CD4-positive, alpha-beta memory T cell (primary cell): ENCODE results near the gene GNLY. TPM values are rescaled to one million over a fixed set of nuclear protein-coding genes. Genes with fewer than 3 reads are reported as not detected.
A peak's percentile ranks its signal among the peaks of the same experiment; 100 is the strongest.

Source experiments
- CTCF ChIA-PET: fragments of 350-600 bp; sonication (Branson Sonifier 250); formaldehyde crosslinking; loops from one replicate; lab custom pipeline; 2021; ENCODE audit warnings: inconsistent platforms; ENCODE audit not compliant: partially characterized antibody; lab: Charles Lee
- POLR2A ChIA-PET: fragments of 350-600 bp; sonication (Branson Sonifier 250); formaldehyde crosslinking; loops from one replicate; lab custom pipeline; 2021; ENCODE audit not compliant: partially characterized antibody; lab: Charles Lee
- DNase-seq, 5 donors: peaks; one replicate each; pipeline versions ENCODE4 v3.0.0 to v3.0.0-alpha.2; 2020 to 2022; ENCODE audit warnings: mixed read lengths in 1 of 5
- H3K27ac ChIP-seq: one replicate; pipeline ENCODE4 v1.7.0; 2013; ENCODE audit warnings: low read depth, low read length
- H3K27me3 ChIP-seq: 2 replicates; pipeline ENCODE4 v1.7.0; 2013; ENCODE audit warnings: mild to moderate bottlenecking, low read length, moderate library complexity; ENCODE audit not compliant: insufficient read depth
- H3K36me3 ChIP-seq: 2 replicates; pipeline ENCODE4 v1.7.0; 2013; ENCODE audit warnings: mild to moderate bottlenecking, low read length, moderate library complexity; ENCODE audit not compliant: insufficient read depth
- H3K4me1 ChIP-seq: 2 replicates; pipeline ENCODE4 v1.7.0; 2013; ENCODE audit warnings: mild to moderate bottlenecking, low read length, moderate library complexity; ENCODE audit not compliant: insufficient read depth
- H3K4me3 ChIP-seq, 2 donors: one replicate each; pipeline ENCODE4 v1.7.0; 2013; ENCODE audit warnings: low read length in 2 of 2, mild to moderate bottlenecking in 1 of 2
- H3K9me3 ChIP-seq, 2 donors: one replicate each; pipeline ENCODE4 v1.7.0; 2013; ENCODE audit warnings: low read length in 2 of 2, control low read depth in 1 of 2; ENCODE audit not compliant: control insufficient read depth in 1 of 2
- H3K27ac Mint-ChIP-seq, 7 donors: one replicate each; pipeline ENCODE4 v1.8.0; 2020 to 2021; ENCODE audit warnings: mixed read lengths in 7 of 7, mild to moderate bottlenecking in 6 of 7, inconsistent platforms in 3 of 7, moderate library complexity in 3 of 7
- H3K27me3 Mint-ChIP-seq, 2 donors: one replicate each; pipeline ENCODE4 v1.8.0; 2020 to 2021; ENCODE audit warnings: mixed read lengths in 2 of 2
- H3K36me3 Mint-ChIP-seq, 2 donors: one replicate each; pipeline ENCODE4 v1.8.0; 2020 to 2021; ENCODE audit warnings: mixed read lengths in 2 of 2, inconsistent platforms in 1 of 2, mild to moderate bottlenecking in 1 of 2
- H3K4me1 Mint-ChIP-seq, 4 donors: one replicate each; pipeline ENCODE4 v1.8.0; 2020 to 2021; ENCODE audit warnings: mixed read lengths in 4 of 4, mild to moderate bottlenecking in 1 of 4
- H3K4me3 Mint-ChIP-seq, 8 donors: one replicate each; pipeline ENCODE4 v1.8.0; 2020 to 2021; ENCODE audit warnings: mixed read lengths in 8 of 8, mild to moderate bottlenecking in 7 of 8, moderate library complexity in 6 of 8, inconsistent platforms in 3 of 8
- H3K9me3 Mint-ChIP-seq, 8 donors: one replicate each; pipeline ENCODE4 v1.8.0; 2020 to 2021; ENCODE audit warnings: mixed read lengths in 8 of 8, mild to moderate bottlenecking in 5 of 8, inconsistent platforms in 3 of 8, moderate library complexity in 1 of 8
- intact Hi-C: fragments of 100-400 bp; cut with micrococcal nuclease; formaldehyde crosslinking; loops from one replicate; pipeline ENCODE4 v1.15.1; 2023
- polyA plus RNA-seq, 2 donors: library from polyadenylated mRNA; unstranded; fragments of 300-500 nt; fragmentation: Illumina TruSeq; gene quantifications; one replicate each; pipeline ENCODE4 v1.2.3, GENCODE V29; 2021
- total RNA-seq, 2 experiments: library from RNA; stranded (reverse); gene quantifications; one replicate each; pipeline ENCODE4 v1.2.3, GENCODE V29; 2021

Gene GNLY
- total RNA-seq (10 to 100 TPM; 17.2 to 20.0 TPM), polyA plus RNA-seq (10 to 100 TPM; 22.3 to 32.2 TPM)

- no peaks in the 10 kb centered on the region for H3K4me1 Mint-ChIP-seq
These were observed at the start of gene GNLY for GRCh38 chr2:85694052-85695025. GNLY (plus strand) TSS chr2:85694358; CDS start chr2:85694419, 61 bp downstream.

GRCh38 chr2:85644909-85645308, 49.2 kb upstream of the GNLY start:
- no peak overlapping the region for H3K27ac ChIP-seq
- DNase-seq: no peak
- ChIA-PET POLR2A (interaction anchor here (0.6 kb wide), 1 partner anchor 24 kb away, joined by 3 read pairs; no protein-coding TSS in a partner anchor), CTCF (no interaction called here)
- Mint-ChIP-seq H3K36me3 (peaks cover 63 to 86% of the 10 kb centered on the region in 2 donors), H3K4me3 (no peak overlapping the region), H3K9me3 (peaks cover 0 to 1% (median 0%) of the 10 kb centered on the region in 8 donors), H3K27ac (no peak overlapping the region), H3K27me3 (no peaks in the 10 kb centered on the region), H3K4me1 (peaks cover 6 to 13% (median 10%) of the 10 kb centered on the region in 4 donors)
- H3K4me1 ChIP-seq: no peaks in the 10 kb centered on the region
- intact Hi-C loops: no loop called here
- H3K27me3 ChIP-seq: no peaks in the 10 kb centered on the region
- H3K9me3 ChIP-seq: no peaks in the 10 kb centered on the region
- H3K36me3 ChIP-seq: peaks cover 89% of the 10 kb centered on the region
- no peak overlapping the region for H3K4me3 ChIP-seq

More at GRCh38 chr2:85694052-85695025, at the start of gene GNLY:
- Histone ChIP-seq H3K27me3 (no peaks in the 10 kb centered on the region), H3K4me3 (no peak within 1 kb of the TSS), H3K4me1 (no peaks in the 10 kb centered on the region), H3K36me3 (no peaks in the 10 kb centered on the region), H3K27ac (peak within 1 kb of the TSS; percentile 20), H3K9me3 (no peaks in the 10 kb centered on the region)
- H3K9me3 Mint-ChIP-seq: peaks cover 0 to 2% (median 0%) of the 10 kb centered on the region in 8 donors
- POLR2A ChIA-PET: interaction anchor here (1.2 kb wide), 1 partner anchor 15 kb away, joined by 5 read pairs; no protein-coding TSS in a partner anchor
- H3K27ac Mint-ChIP-seq: peak within 1 kb of the TSS in 4 of 7 donors; percentile 46 to 78 (median 62)
- intact Hi-C loops: no loop called here
- H3K36me3 Mint-ChIP-seq: peaks cover 0 to 1% of the 10 kb centered on the region in 2 donors
- no peaks in the 10 kb centered on the region for H3K27me3 Mint-ChIP-seq
- peak in 1 of 5 donors; percentile 21 for DNase-seq
- CTCF ChIA-PET: interaction anchor here (1.3 kb wide), 1 partner anchor 34 kb away, joined by 3 read pairs; no protein-coding TSS in a partner anchor
- H3K4me3 Mint-ChIP-seq: peak within 1 kb of the TSS in 3 of 8 donors; percentile 42 to 71 (median 64)

- H3K36me3 Mint-ChIP-seq: peaks cover 53 to 81% of the 10 kb centered on the region in 2 donors
- H3K36me3 ChIP-seq: peaks cover 81% of the 10 kb centered on the region
These were observed 48.0 kb upstream of the GNLY start for GRCh38 chr2:85646166-85646565.

GRCh38 chr2:85647823-85648526, 46.2 kb upstream of the GNLY start:
- H3K27me3 ChIP-seq: no peaks in the 10 kb centered on the region
- no peaks in the 10 kb centered on the region for H3K27me3 Mint-ChIP-seq
- no peak overlapping the region for H3K4me3 Mint-ChIP-seq
- intact Hi-C loops: no loop called here
- ChIA-PET POLR2A (no interaction called here), CTCF (interaction anchor here (3.0 kb wide), 1 partner anchor 10 kb away, joined by 16 read pairs; no protein-coding TSS in a partner anchor)
- peaks cover 45 to 75% of the 10 kb centered on the region in 2 donors for H3K36me3 Mint-ChIP-seq
- peaks cover 70% of the 10 kb centered on the region for H3K36me3 ChIP-seq
- H3K27ac Mint-ChIP-seq: peak overlapping the region in 4 of 7 donors; percentile 6 to 76 (median 49)
- no peak overlapping the region for H3K4me3 ChIP-seq
- peaks cover 0 to under 1% (median under 1%) of the 10 kb centered on the region in 4 donors for H3K4me1 Mint-ChIP-seq
- H3K9me3 ChIP-seq: no peaks in the 10 kb centered on the region
- H3K27ac ChIP-seq: no peak overlapping the region
- H3K4me1 ChIP-seq: no peaks in the 10 kb centered on the region
- no peak for DNase-seq
- peaks cover 0 to 1% (median 0%) of the 10 kb centered on the region in 8 donors for H3K9me3 Mint-ChIP-seq

More at GRCh38 chr2:85646166-85646565, 48.0 kb upstream of the GNLY start:
- no peak overlapping the region for H3K27ac ChIP-seq
- H3K4me1 Mint-ChIP-seq: peaks cover 6 to 13% (median 10%) of the 10 kb centered on the region in 4 donors
- H3K27ac Mint-ChIP-seq: peak overlapping the region in 1 of 7 donors; percentile 6
- H3K9me3 ChIP-seq: no peaks in the 10 kb centered on the region
- H3K4me3 Mint-ChIP-seq: no peak overlapping the region
- no peaks in the 10 kb centered on the region for H3K4me1 ChIP-seq
- intact Hi-C loops: no loop called here
- DNase-seq: no peak
- H3K27me3 Mint-ChIP-seq: no peaks in the 10 kb centered on the region
- H3K27me3 ChIP-seq: no peaks in the 10 kb centered on the region
- H3K9me3 Mint-ChIP-seq: peaks cover 0 to 1% (median 0%) of the 10 kb centered on the region in 8 donors
- ChIA-PET CTCF (interaction anchor here (1.2 to 1.5 kb wide), 2 partner anchors 9 to 10 kb away, joined by 4 to 10 read pairs; no protein-coding TSS in a partner anchor), POLR2A (no interaction called here)
- no peak overlapping the region for H3K4me3 ChIP-seq

- H3K9me3 Mint-ChIP-seq: peaks cover 0 to 1% (median 0%) of the 10 kb centered on the region in 8 donors
- no peaks in the 10 kb centered on the region for H3K9me3 ChIP-seq
- no peaks in the 10 kb centered on the region for H3K27me3 Mint-ChIP-seq
- no peak overlapping the region for H3K4me3 Mint-ChIP-seq
- CTCF ChIA-PET: interaction anchor here (3.0 kb wide), 1 partner anchor 11 kb away, joined by 16 read pairs; no protein-coding TSS in a partner anchor
- peak overlapping the region in 1 of 7 donors; percentile 23 for H3K27ac Mint-ChIP-seq
- no peaks in the 10 kb centered on the region for H3K27me3 ChIP-seq
- H3K36me3 Mint-ChIP-seq: peaks cover 44 to 74% of the 10 kb centered on the region in 2 donors
- H3K4me1 Mint-ChIP-seq: no peaks in the 10 kb centered on the region
- DNase-seq: no peak
- intact Hi-C loops: no loop called here
- peaks cover 66% of the 10 kb centered on the region for H3K36me3 ChIP-seq
- no peak overlapping the region for H3K27ac ChIP-seq
- POLR2A ChIA-PET: no interaction called here
- H3K4me1 ChIP-seq: no peaks in the 10 kb centered on the region
- no peak overlapping the region for H3K4me3 ChIP-seq
These were observed 45.5 kb upstream of the GNLY start for GRCh38 chr2:85648619-85649018.

- no peak for DNase-seq
- peaks cover 59% of the 10 kb centered on the region for H3K36me3 ChIP-seq
- H3K4me1 ChIP-seq: no peaks in the 10 kb centered on the region
- no peak overlapping the region for H3K27ac ChIP-seq
- no peak overlapping the region for H3K4me3 ChIP-seq
- intact Hi-C loops: no loop called here
- H3K27me3 Mint-ChIP-seq: no peaks in the 10 kb centered on the region
- CTCF ChIA-PET: interaction anchor here (3.0 kb wide), 1 partner anchor 12 kb away, joined by 16 read pairs; no protein-coding TSS in a partner anchor
- H3K4me1 Mint-ChIP-seq: no peaks in the 10 kb centered on the region
- peak overlapping the region in 4 of 7 donors; percentile 32 to 79 (median 67) for H3K27ac Mint-ChIP-seq
- H3K27me3 ChIP-seq: no peaks in the 10 kb centered on the region
- POLR2A ChIA-PET: no interaction called here
- no peaks in the 10 kb centered on the region for H3K9me3 ChIP-seq
- H3K4me3 Mint-ChIP-seq: no peak overlapping the region
- peaks cover 0 to 1% (median 0%) of the 10 kb centered on the region in 8 donors for H3K9me3 Mint-ChIP-seq
- peaks cover 49 to 74% of the 10 kb centered on the region in 2 donors for H3K36me3 Mint-ChIP-seq
These were observed 44.7 kb upstream of the GNLY start for GRCh38 chr2:85649201-85650190.
